ENCODE data around the gene NEURL1. TPM values are rescaled to one million over a fixed set of nuclear protein-coding genes. Genes with fewer than 3 reads are reported as not detected.

The NEURL1 gene
- total and polyA plus RNA-seq, 2 donors (not counting 1 experiment from before 2014, with no cell fraction given) = 0.30 to 0.57 TPM

DNA sequence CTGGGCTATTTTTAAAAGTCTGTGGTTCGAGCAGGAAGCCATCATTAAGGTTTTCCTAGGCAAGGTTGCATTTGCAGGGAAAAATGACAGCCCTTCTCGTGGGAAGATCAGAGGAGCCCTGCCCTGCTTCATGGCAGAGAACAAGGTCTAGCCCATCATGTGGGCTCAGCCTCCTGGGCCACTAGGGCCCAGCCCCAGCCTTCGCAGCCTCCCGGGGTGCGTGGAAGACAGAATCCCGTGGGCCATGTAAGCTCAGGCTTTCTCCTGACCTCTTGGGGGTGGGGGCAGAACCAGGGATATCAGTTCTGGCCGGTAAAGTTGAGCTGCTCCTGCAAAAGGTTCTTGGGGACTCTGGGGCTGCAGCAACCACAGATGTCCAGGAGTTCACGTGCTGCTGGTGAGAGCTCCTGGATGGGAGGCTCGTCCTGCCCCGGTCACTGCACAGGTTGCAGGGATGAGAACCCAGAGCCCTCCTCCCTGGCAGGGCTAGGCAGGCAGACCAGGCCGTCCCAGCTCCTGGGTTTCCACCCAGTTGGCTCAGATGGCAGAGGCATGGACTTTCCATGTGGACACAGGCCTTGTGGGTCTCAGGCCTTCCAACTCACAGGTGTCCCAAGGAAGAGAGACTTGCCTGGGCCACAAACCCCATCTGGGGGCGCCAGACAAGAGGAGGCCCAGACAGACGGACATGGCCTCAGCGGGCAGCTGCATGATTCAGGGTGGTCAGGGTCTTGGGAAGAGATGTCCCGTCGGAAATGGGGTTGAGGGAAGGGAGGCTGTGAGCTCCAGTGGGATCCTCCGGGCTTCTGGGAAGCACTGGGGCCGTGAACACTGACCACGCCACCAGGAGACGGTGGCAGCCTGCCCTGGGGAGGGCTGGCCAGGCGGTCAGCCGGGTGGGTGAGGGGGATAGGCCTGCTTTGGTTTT lies 126.2 kb downstream of the NEURL1 start:
- Histone ChIP-seq H3K9ac (ENCODE audit: low read length) (no peak overlapping the region), H3K9me3 (ENCODE audit: control extremely low read depth in 1 of 3, control insufficient read depth in 2 of 3, insufficient read depth in 1 of 3, low read length in 2 of 3) (no peaks in the 10 kb centered on the region), H3K79me2 (ENCODE audit: control insufficient read depth, insufficient read depth, low read length) (no peaks in the 10 kb centered on the region), H3K36me3 (replicated peaks in 1 of 2; ENCODE audit: control extremely low read depth in 1 of 2, control insufficient read depth in 1 of 2, extremely low read depth in 1 of 2, insufficient read depth in 2 of 2, low read length in 1 of 2) (peaks cover 0 to 4% of the 10 kb centered on the region in 2 experiments), H3K4me2 (replicated peaks; ENCODE audit: low read depth, low read length, poor library complexity, severe bottlenecking) (no peak overlapping the region), H3K4me1 (ENCODE audit: control insufficient read depth in 2 of 2, insufficient read depth in 2 of 2, low read length in 2 of 2) (no peaks in the 10 kb centered on the region), H3K4me3 (ENCODE audit: control extremely low read depth in 1 of 5, extremely low read depth in 1 of 5, insufficient read depth in 1 of 5, low read depth in 2 of 5, low read length in 4 of 5) (no peak overlapping the region), H4K20me1 (ENCODE audit: control insufficient read depth, insufficient read depth, low read length, poor library complexity, severe bottlenecking) (no peaks in the 10 kb centered on the region), H3K27ac (ENCODE audit: low read length in 2 of 2) (no peak overlapping the region), H3K27me3 (replicated peaks in 1 of 4; ENCODE audit: control extremely low read depth in 1 of 4, control insufficient read depth in 3 of 4, insufficient read depth in 4 of 4, low read length in 3 of 4) (no peaks in the 10 kb centered on the region), H2AFZ (ENCODE audit: insufficient read depth, low read depth, low read length, poor library complexity, severe bottlenecking) (no peak overlapping the region)
- no peak for ATAC-seq (ENCODE audit: low read depth)
- no peaks in the 10 kb centered on the region for H3K4me1 Mint-ChIP-seq
- ChIA-PET POLR2A (no interaction called here), CTCF (interaction anchor here (2.1 kb wide), 1 partner anchor 67 kb away, joined by 5 read pairs; no protein-coding TSS in a partner anchor)
- TF ChIP-seq, protein P1, sequence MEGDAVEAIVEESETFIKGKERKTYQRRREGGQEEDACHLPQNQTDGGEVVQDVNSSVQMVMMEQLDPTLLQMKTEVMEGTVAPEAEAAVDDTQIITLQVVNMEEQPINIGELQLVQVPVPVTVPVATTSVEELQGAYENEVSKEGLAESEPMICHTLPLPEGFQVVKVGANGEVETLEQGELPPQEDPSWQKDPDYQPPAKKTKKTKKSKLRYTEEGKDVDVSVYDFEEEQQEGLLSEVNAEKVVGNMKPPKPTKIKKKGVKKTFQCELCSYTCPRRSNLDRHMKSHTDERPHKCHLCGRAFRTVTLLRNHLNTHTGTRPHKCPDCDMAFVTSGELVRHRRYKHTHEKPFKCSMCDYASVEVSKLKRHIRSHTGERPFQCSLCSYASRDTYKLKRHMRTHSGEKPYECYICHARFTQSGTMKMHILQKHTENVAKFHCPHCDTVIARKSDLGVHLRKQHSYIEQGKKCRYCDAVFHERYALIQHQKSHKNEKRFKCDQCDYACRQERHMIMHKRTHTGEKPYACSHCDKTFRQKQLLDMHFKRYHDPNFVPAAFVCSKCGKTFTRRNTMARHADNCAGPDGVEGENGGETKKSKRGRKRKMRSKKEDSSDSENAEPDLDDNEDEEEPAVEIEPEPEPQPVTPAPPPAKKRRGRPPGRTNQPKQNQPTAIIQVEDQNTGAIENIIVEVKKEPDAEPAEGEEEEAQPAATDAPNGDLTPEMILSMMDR (IDR thresholded peaks at IDR 0.05) = no peak
- no peak for TF ChIP-seq EZH2 (IDR thresholded peaks at IDR 0.05; ENCODE audit: borderline replicate concordance, insufficient read depth, low read depth, low read length, poor library complexity, severe bottlenecking)
- 92% methylated on average over 18 of the region's 22 CpGs for WGBS (ENCODE audit: insufficient coverage)
- H3K27me3 Mint-ChIP-seq = no peaks in the 10 kb centered on the region
- DNase-seq = no peak
- intact Hi-C loops (cut with micrococcal nuclease) = no loop called here
- H3K27ac Mint-ChIP-seq = no peak overlapping the region
- H3K9me3 Mint-ChIP-seq (ENCODE audit: insufficient read depth) = no peaks in the 10 kb centered on the region
- H3K4me3 Mint-ChIP-seq = no peak overlapping the region

DNA sequence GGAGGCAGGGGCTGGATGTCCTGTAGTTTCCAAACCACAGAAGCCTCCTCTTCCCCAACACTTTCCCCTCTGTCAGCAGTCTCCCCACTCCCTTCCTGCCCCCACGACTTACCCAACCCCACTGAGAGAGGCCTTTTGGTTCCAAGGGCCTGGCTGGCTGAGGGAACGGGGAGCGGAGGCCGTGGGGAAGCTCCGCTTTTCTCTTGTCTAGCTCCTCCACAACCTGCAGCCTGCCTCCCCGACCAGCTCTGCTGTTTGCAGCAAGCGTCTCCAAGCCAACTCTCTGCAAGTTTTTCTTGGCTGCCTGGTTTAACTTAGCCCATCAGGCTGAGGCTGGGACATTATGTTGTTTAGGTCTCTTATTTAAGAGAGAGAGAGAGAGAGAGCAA lies 126.8 kb downstream of the NEURL1 start:
- TF ChIP-seq, protein P1 (IDR thresholded peaks at IDR 0.05) = no peak
- no peak for TF ChIP-seq EZH2 (IDR thresholded peaks at IDR 0.05; ENCODE audit: borderline replicate concordance, insufficient read depth, low read depth, low read length, poor library complexity, severe bottlenecking)
- WGBS (ENCODE audit: insufficient coverage) = 92% methylated on average over 4 of the region's 7 CpGs
- no peak for DNase-seq
- no peak overlapping the region for H2AFZ ChIP-seq (ENCODE audit: insufficient read depth, low read depth, low read length, poor library complexity, severe bottlenecking)
- no peak overlapping the region for H3K4me2 ChIP-seq (replicated peaks; ENCODE audit: low read depth, low read length, poor library complexity, severe bottlenecking)
- Mint-ChIP-seq H3K9me3 (ENCODE audit: insufficient read depth) (no peaks in the 10 kb centered on the region), H3K4me3 (no peak overlapping the region), H3K4me1 (no peaks in the 10 kb centered on the region), H3K27ac (no peak overlapping the region), H3K27me3 (no peaks in the 10 kb centered on the region)
- H3K4me1 ChIP-seq (ENCODE audit: control insufficient read depth in 2 of 2, insufficient read depth in 2 of 2, low read length in 2 of 2) = no peaks in the 10 kb centered on the region
- ChIA-PET CTCF (interaction anchor here (2.1 kb wide), 1 partner anchor 66 kb away, joined by 5 read pairs; no protein-coding TSS in a partner anchor), POLR2A (interaction anchor here (0.5 kb wide), 1 partner anchor 12 kb away, joined by 4 read pairs; no protein-coding TSS in a partner anchor)
- H3K4me3 ChIP-seq (ENCODE audit: control extremely low read depth in 1 of 5, extremely low read depth in 1 of 5, insufficient read depth in 1 of 5, low read depth in 2 of 5, low read length in 4 of 5) = no peak overlapping the region
- H4K20me1 ChIP-seq (ENCODE audit: control insufficient read depth, insufficient read depth, low read length, poor library complexity, severe bottlenecking) = no peaks in the 10 kb centered on the region
- ATAC-seq (ENCODE audit: low read depth) = no peak
- intact Hi-C loops (cut with micrococcal nuclease) = no loop called here
- H3K27ac ChIP-seq (ENCODE audit: low read length in 2 of 2) = no peak overlapping the region
- H3K27me3 ChIP-seq (replicated peaks in 1 of 4; ENCODE audit: control extremely low read depth in 1 of 4, control insufficient read depth in 3 of 4, insufficient read depth in 4 of 4, low read length in 3 of 4) = no peaks in the 10 kb centered on the region
- peaks cover 0 to 4% of the 10 kb centered on the region in 2 experiments for H3K36me3 ChIP-seq (replicated peaks in 1 of 2; ENCODE audit: control extremely low read depth in 1 of 2, control insufficient read depth in 1 of 2, extremely low read depth in 1 of 2, insufficient read depth in 2 of 2, low read length in 1 of 2)
- H3K9ac ChIP-seq (ENCODE audit: low read length) = no peak overlapping the region
- no peaks in the 10 kb centered on the region for H3K9me3 ChIP-seq (ENCODE audit: control extremely low read depth in 1 of 3, control insufficient read depth in 2 of 3, insufficient read depth in 1 of 3, low read length in 2 of 3)
- H3K79me2 ChIP-seq (ENCODE audit: control insufficient read depth, insufficient read depth, low read length) = no peaks in the 10 kb centered on the region
